Measurements from ENCODE around the gene CEP44.
"Not testable (repeated sequence)": the region's sequence is repeated elsewhere in the genome, so short reads cannot be mapped to it uniquely, and the experiment has no call there.

The CEP44 gene

DNA sequence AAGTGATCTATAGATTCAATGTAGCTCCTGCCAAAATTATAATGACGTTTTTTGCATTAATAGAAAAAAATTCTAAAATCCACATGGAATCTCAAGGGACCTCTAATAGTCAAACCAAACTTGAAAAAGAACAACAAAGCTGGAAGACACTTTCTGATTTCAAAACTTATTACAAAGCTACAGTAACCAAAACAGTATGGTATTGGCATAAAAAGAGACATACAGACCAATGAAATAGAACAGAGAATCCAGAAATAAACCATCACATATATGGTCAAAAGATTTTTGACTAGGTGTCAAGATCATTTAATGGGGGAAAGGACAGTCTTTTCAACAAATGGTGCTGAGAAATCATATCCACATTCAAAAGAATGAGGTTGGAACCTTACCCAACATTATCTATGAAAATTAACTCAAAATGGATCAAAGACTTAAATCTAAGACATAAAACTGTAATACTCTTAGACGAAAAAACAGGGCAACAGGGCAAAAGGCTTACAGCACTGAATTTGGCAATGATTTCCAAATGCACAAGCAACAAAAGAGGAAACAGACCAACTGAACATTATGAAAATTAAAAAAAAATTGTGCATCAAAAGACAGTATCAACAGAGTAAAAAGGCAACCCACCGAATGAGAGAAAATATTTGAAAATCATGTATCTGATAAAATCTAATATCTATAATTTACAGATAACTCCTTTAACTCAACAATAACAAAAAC is 4.1 kb upstream of the CEP44 start:
- DNase-seq: peak; percentile 5 to 42 (median 26)

DNA sequence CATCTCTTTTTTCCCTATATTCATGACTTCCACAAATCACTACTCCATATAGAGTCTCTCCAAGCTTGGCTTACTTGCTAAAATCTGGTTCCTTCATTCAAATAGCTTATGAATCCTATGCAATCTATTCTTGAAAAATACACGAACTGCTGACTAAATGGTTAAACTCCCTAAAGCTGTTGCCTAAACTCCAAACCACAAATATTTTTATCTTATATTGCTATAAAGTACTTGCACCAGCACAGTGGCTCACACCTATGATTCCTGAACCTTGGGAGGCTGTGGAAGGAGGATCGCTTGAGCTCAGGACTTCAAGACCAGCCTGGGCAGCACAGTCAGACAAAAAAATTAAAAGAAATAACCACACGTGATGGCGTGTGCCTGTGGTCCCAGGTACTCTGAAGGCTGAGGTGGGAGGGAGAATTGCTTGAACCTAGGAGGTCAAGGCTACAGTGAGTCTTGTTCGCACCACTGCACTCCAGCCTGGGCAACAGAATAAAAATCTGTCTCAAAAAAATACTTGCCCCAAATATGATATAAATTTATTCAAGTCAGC is 2.5 kb upstream of the CEP44 start:
- no peak for DNase-seq

DNA sequence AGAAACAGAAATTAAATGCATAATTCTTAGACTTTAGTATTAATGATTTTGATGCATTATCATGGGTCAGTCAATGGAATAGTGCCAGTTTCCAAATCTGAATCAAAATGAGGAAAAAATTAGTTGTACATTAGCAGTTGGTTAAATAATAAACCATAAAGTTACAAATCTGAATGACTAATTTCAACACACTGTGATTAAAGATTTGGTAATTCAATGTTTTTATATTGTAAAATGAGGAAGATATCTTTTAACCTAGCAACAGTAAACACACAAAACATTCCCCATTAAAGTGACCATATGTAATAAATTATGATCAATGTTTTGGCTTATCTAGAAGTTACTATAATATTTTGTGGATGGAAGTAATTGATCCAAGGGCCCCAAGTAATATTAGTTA is 1.8 kb upstream of the CEP44 start:
- peak in 2 of 4 experiments; percentile 24 to 48 for DNase-seq

DNA sequence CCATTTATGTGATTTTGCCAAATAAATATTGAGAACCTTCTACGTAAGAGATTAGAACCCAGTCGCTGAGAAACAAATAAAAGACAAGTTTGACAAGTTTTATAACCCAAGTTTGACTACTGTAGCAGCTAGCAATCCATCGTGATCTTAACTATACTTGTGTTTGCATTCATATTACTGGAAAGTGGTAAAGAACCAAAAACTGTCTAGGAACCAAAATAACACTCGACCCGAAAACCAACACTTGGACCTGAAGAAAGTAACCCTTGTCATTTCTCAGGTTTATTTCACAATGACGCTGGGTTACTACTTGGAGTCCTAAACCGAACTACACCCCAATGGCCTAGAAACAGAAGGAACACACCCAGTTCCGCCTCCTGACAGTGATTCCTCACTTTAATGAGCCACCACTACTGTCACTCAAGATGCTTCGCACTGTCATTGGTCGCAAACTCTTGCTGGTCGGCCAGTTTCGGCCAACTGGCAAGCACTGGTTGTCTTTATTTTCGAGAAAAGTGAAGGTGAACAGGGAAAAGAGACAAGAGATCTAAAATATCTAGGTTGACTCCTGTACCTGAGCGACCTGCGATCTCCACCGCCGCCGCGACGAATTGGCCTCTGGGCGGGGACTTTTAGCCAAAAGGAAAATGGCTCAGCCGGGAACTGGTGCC is 740 bp upstream of the CEP44 start:
- peak; percentile 90 to 96 (median 93) for DNase-seq

DNA sequence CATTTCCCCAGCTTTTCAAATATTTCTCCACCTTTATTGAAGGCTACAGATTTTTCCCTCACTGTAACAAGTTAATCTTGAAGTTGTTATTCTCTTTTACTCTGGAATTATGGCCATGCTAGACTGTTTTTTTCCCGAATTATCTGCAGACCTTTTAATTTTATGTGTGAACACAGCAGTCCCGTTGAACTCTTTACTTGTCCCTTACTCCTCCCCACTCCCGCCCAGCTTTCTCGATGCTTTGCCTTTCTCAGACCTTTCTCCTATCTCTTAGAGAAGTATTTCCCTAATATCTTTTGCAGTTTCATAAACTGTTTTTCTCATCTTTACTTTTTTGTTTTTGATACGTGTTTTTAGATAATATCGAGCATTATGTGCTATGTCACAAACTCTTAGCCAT is 776 bp downstream of the CEP44 start:
- DNase-seq: peak in 3 of 4 experiments; percentile 4 to 14 (median 7)

DNA sequence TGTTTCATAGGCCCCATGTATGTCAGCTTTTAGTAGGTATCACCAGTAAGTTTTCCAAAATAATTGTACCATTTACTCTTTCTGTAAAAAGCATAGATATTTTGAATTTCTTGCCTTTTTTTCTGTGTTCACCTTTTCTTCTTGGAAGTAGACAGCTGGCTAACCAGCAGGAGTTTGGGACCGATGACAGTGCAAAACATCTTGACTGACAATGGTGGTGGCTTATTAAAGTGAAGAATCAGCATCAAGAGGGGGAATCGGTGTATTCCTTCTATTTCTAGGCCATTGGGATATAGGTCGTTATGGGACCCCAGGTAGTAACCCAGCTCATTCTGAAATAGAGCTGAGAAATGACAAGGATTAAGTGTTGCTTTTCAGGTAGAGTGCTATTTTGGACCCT is 3.2 kb downstream of the CEP44 start:
- DNase-seq: no peak

DNA sequence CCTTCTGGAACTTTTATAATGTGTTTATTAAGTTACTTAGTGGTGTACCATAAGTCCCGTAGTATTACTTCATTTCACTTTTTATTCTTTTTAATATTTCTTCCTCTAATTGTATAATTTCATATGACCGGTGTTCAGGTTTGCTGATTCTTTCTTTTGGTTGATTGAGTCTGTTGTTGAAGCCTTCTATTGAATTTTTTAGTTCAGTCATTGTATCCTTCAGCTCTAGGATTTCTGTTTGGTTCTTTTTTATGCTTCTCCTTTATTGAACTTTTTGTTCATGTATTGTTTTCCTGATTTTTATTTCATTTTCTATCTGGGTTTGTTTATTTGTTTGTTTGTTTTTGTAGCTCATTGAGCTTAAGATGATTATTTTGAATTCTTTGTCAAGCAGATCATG is 8.8 kb downstream of the CEP44 start:
- DNase-seq: no peak

DNA sequence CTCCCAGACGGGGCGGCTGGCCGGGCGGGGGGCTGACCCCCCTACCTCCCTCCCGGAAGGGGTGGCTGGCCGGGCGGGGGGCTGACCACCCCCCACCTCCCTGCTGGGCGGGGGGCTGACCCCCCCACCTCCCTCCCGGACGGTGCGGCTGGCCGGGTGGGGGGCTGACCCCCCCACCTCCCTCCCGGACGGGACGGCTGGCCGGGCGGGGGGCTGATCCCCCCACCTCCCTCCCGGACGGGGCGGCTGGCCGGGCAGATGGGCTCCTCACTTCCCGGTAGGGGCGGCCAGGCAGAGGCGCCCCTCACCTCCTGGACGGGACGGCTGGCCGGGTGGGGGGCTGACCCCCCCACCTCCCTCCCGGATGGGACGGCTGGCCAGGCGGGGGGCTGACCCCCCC is 10.9 kb downstream of the CEP44 start:
- DNase-seq: not testable (repeated sequence)

DNA sequence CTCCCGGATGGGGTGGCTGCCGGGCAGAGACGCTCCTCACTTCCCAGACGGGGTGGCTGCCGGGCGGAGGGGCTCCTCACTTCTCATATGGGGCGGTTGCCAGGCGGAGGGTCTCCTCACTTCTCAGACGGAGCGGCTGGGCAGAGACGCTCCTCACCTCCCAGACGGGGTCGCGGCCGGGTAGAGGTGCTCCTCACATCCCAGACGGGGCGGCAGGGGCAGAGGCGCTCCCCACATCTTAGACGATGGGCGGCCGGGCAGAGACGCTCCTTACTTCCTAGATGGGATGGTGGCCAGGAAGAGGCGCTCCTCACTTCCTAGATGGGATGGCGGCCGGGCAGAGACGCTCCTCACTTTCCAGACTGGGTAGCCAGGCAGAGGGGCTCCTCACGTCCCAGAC is 11.4 kb downstream of the CEP44 start:
- DNase-seq: not testable (repeated sequence)

DNA sequence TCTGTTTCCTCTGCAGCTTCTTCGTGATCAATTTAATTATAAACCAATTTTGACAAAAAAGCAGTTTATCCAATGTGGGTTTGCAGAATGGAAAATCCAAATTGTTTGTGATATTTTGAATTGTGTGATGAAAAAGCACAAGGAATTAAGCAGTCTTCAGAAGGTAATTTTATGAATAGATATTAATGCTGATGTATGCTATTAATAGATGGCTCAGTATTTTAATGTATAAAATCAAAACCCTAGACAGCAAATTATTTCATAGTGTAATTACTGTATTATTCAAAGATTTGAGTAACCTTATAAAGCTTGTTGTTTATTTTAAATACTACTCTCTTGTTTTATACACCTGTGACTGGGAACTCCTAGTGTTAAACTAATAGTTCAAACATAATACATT is 20.0 kb downstream of the CEP44 start:
- DNase-seq: no peak

DNA sequence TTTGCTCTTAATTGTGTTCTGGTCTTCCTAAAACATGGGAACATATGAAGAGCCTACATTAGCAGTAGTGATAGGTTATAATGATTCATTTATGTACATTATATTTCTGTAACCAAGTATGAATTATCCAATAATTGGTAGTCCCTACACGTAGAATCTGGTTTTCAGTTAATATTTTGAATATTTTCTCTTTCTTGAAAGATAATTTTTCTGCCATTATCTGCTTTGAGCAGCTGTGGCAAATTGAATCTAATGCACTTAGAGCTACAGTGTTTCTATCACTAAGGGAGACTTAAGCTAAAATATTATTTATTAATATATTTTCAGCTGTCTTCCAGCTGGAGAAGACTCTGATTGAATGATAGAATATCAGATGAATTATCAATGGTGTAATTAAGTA is 21.0 kb downstream of the CEP44 start:
- DNase-seq: no peak

DNA sequence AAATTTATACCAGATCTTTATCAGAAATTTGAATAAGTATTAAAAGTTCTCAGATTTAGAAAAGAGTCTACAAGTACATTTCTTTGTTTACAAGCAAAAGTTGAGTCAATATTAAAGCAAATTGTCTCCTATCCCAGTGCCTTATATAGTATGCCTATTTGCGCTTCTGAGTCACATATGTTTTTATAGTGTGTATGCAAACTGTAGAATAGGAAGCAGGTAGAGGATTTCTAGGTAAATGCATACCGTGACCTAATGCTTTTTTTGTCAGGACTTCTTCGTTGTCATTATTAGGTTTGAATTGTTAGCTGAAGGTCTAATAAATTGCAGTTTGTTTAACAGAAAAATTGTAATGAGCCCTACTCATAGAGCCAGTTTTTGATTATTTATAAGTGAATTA is 22.2 kb downstream of the CEP44 start:
- DNase-seq: no peak

DNA sequence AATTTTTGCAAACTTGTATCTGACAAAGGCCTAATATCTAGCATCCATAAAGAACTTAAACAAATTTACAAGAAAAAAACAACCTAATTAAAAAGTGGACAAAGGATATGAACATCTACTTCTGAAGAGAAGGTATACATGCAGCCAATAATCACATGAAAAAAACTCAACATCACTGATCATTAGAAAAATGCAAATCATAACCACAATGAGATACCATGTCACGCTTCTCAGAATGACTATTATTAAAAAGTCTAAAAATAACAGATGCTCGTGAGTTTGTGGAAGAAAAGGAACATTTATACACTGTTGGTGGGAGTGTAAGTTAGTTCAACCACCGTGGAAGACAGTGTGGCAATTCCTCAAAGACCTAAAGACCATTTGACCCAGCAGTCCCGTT is 24.0 kb downstream of the CEP44 start:
- no peak for DNase-seq

DNA sequence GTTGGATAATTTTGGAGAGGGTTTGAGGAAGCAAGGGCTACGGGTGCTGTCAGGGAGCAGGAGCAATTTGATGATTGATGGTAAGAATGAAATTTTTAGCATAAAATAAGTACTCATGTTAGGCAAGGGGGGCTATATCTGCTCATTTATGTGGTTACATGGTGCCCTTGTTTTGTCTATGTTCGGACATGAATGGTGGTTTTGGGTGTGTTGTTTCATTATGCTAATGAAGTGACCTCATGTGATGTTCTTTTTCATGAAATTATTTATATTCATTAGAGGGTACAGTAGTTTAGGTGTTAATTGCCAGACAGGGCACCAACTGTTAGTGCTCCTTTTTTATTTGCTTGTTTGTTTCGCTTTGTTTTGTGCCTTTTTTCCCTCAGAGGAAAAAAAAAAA is 29.3 kb downstream of the CEP44 start:
- DNase-seq: no peak

DNA sequence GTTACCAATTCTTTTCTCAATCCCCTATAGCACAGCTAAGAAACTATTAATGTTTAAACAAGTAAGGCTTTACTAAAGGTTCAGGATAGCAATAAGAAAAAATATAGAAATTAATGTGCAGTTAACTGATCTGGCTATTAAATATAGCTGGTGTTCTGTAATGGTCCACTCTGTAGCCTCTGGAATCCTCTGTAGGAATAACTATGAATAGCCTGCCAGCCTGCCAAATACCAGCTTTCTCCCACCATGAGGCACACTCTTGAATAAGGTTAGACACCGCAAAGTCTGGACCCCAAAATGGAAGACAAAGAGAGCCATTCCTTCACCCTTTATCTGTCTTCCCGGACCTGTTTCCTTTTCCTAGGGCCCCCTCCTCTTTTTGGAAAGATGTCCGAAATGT is 30.6 kb downstream of the CEP44 start:
- DNase-seq: no peak

DNA sequence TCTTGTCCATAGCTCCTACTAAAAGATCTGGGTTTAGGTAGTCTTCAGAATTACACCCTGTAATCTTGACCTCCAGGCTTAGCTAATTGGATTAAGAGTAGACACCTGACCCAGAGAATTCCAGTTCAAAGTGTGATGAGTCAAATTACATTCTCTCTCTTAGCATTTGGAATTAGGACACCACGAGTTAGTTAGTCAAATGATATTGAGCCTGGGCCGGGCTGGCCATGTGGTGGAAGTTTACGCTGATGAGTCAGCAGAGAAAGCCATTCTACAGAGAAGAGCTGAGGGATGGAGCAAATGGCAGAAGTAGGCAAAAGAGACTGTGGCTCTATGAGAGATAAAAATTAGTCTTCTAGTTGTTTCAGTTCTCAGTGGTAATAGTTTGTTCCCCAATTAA is 31.1 kb downstream of the CEP44 start:
- peak in 1 of 4 experiments; percentile 3 for DNase-seq

DNA sequence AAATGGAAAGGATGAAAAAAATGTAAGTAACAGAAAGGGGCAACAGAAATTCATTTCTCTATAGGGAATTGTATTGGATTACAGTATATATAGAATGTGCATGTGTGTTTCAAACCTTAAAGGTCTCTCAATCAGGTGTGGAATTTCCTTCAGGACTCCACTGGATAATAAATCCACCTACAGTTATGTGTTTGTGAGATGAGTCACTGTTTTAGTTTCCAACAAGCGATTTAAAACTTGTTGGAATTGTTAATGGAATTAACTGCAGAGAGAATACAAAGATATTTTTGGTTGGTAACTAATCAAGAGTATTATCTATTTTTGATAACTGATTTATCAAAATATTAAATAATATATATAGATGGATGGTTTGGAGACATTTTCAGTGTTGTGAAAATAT is 32.8 kb downstream of the CEP44 start:
- no peak for DNase-seq

DNA sequence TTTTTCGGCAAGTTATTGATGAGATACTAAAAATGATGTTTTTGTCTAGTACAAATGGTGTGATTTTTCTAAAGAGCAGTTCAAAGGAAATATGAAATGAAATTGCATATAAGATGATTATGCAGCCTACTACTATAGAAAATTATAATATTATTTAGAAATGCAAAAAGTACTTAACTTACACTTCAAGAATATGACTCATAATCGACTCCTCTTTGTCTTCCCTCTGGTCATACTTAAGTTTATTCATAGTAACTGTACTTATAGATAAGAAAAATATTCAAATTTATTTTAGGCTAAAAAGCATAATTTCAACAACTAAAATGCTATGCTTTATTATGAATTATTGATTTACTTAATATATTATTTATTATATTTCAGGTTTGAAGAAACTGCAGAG is 33.2 kb downstream of the CEP44 start:
- no peak for DNase-seq

DNA sequence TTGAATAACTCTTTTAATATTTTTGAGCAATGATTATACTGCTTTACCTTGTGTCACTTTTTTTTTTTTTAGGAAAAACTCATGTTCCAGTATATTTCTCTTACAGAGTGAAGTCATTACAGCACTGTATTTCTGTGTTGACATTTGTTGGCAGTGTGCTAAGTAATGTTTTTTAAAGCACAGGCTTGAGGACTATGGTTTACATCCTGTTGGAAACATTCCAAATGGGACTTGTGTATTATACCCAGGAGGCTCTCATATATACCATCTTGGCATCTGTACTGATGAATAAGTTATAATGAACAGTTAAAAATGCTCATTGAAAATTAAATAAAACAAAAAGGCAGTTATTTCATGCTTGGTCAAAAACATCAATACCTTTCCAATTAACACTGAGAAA is 33.8 kb downstream of the CEP44 start:
- no peak for DNase-seq

DNA sequence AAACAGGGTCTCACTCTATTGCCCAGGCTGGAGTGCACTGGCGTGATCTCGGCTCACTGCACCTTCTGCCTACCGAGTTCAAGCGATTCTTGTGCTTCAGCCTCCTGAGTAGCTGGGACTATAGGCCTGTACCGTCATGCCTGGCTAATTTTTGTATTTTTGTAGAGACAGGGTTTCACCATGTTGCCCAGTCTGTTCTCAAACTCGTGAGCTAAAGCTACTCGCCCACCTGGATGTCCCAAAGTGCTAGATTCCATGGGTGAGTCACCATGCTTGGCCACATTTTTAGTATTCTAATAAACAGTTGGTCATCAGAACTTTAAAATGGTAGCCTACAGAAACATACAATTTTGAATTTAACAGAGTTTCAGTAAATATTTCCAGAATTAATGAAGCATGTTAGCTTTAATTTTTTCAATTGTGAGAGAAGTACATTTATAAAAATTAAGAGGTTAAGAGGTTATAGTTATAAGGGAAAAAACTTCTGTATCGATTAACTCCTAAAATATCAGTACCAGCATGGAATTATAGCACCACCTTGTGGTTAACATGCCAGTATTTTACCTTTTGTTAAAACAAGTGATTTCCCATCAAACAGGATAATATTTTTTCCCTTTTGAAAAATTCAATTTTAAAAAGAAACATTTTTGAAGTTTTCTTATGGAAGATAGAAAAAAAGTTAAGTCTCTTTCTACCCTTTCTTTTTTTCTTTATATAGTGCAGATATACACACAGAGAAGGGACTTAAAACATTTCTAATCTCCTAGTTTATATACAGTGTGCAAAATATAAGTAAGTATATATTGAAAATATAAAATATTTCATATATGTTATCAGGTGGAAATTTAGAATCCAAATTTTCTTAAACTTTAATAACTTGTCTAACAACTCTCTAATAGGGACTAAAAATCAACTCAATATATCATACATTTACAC is 35.4 kb downstream of the CEP44 start:
- peak in 3 of 4 experiments; percentile 15 to 50 (median 38) for DNase-seq

DNA sequence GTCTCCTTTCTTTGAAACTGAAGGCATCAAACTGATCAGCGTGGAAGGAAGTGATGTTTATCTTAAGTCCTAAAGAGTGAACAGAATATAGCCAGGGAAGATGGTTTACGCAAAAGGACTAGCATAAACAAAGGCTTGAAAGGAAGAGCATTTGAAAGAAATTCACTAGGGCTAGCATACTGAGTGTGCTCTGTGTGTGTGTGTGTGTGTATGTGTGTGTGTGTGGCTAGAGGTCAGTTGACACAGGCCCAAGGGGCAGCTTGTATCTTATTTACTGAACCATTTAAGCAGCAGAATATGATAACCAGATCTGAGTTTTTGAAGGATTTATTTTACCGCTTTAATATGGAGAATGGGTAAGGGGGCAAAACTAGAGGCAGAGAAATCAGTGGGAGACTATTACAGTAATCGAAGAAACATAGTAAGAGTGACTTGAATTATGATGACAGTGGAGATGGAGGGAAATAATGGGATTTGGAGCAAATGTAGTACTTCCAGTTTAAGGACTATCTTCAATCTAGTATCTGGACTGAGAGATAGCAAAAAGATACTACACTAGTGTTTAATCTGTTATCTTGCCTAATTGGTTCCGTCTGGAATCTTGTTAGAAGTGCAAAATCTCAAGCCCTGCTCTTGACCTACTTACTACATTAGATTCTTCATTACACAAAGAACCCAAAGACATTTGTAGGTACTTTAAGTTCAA is 36.9 kb downstream of the CEP44 start:
- no peak for DNase-seq

DNA sequence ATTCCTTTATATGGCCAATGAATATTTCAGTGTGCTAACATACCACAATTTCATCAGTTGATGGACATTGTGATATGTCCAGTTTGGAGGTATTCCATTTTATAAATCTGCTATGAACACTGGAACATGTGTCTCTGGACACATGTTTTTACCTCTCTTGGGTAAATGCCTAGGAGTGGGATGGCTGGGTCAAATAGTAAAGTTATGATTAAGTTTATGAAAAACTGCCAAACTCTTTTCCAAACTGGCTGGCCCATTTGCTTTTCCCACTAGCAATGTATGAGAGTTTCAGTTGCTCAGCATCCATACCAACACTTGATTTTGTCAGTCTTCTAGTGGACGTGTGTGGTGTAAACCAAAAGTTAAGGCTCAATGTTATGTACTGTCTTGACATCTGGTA is 40.5 kb downstream of the CEP44 start:
- no peak for DNase-seq

Measured in suppressor macrophage (primary cell).